OCI-LY7 (cell line): Measurements from ENCODE around the gene CDC14B.
"Not testable (repeated sequence)": the region's sequence is repeated elsewhere in the genome, so short reads cannot be mapped to it uniquely, and the experiment has no call there.

Experiments used
- EZH2phosphoT487 ChIP-seq: fragments of 200-600 bp; sonication (generic); IDR thresholded peaks from 2 replicates; pipeline ENCODE4 v1.6.1; 2018; ENCODE audit warnings: low read depth, borderline replicate concordance, mild to moderate bottlenecking, mixed run types, antibody characterized with exemption, low read length, moderate library complexity, mixed read lengths
- TF ChIP-seq, protein P1 (sequence below): fragments of 200-600 bp; sonication (generic); conservative IDR thresholded peaks from 2 replicates; pipeline ENCODE4 v1.5.1; 2014; ENCODE audit warnings: mild to moderate bottlenecking, antibody characterized with exemption, low read length, moderate library complexity, mixed read lengths

DNA sequence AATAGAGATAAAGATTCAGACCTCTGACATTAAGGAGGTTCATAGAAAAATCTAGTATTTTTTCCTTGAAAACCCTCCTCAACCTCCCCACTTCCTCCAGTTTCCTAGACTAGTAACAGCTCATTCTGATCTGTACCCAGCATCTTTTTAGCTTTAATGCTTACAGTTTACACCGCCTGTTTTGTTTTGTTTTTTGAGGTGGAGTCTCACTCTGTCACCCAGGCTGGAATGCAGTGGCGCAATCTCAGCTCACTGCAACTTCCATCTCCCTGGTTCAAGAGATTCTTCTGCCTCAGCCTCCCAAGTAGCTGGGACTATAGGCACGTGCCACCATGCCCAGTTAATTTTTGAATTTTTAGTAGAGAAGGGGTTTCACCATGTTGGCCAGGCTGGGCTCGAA, 5.0 kb downstream of the CDC14B start:
- TF ChIP-seq, protein P1, sequence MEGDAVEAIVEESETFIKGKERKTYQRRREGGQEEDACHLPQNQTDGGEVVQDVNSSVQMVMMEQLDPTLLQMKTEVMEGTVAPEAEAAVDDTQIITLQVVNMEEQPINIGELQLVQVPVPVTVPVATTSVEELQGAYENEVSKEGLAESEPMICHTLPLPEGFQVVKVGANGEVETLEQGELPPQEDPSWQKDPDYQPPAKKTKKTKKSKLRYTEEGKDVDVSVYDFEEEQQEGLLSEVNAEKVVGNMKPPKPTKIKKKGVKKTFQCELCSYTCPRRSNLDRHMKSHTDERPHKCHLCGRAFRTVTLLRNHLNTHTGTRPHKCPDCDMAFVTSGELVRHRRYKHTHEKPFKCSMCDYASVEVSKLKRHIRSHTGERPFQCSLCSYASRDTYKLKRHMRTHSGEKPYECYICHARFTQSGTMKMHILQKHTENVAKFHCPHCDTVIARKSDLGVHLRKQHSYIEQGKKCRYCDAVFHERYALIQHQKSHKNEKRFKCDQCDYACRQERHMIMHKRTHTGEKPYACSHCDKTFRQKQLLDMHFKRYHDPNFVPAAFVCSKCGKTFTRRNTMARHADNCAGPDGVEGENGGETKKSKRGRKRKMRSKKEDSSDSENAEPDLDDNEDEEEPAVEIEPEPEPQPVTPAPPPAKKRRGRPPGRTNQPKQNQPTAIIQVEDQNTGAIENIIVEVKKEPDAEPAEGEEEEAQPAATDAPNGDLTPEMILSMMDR, result not testable (repeated sequence)
- not testable (repeated sequence) for TF ChIP-seq EZH2phosphoT487
